Keratinocyte (primary cell): ENCODE data around the gene USP17L15.
"Not testable (repeated sequence)": the region's sequence is repeated elsewhere in the genome, so short reads cannot be mapped to it uniquely, and the experiment has no call there.

ENCODE experiments used
- CTCF ChIP-seq, 3 experiments: IDR thresholded peaks in 1 of 3; conservative IDR thresholded peaks in 1 of 3; optimal IDR thresholded peaks in 1 of 3; 2 replicates in 2 of 3; 3 replicates in 1 of 3; pipeline versions ENCODE3 to v1.5.1; 2011; ENCODE audit warnings: low read length in 3 of 3, mild to moderate bottlenecking in 3 of 3, moderate library complexity in 2 of 3, control low read depth in 1 of 3, inconsistent platforms in 1 of 3; ENCODE audit not compliant: insufficient read depth in 2 of 3; ENCODE audit errors: extremely low read depth in 1 of 3
- EZH2 ChIP-seq: IDR thresholded peaks from one replicate; pipeline ENCODE4 v1.6.1; 2012; ENCODE audit warnings: inconsistent platforms, mild to moderate bottlenecking, low read length, moderate library complexity

DNA sequence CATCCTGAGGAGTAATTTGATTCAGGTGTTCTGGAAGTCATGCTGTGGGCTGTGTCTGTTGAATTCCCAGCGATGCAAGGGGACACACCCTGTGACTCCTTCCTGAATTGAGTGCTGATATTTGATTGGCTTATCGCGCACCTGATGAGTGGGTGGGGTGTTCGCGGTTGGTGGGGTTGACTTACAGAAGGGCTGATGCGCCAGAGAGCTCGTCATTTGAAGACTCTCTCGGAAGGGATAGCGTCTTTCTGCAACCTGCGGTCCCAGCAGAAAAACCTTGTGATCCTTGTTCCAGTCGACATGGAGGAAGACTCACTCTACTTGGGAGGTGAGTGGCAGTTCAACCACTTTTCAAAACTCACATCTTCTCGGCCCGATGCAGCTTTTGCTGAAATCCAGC lies 18.9 kb downstream of the USP17L15 start, which contains the start of gene USP17L19:
- TF ChIP-seq CTCF (optimal IDR thresholded peaks at IDR 0.05 in 1 of 3, IDR thresholded peaks at IDR 0.05 in 1 of 3, conservative IDR thresholded peaks at IDR 0.05 in 1 of 3; ENCODE audit: extremely low read depth in 1 of 3, insufficient read depth in 2 of 3, low read length in 3 of 3); EZH2: not testable (repeated sequence)
